ENCODE measurements around the gene NFE2. TPM values are rescaled to one million over a fixed set of nuclear protein-coding genes. Genes with fewer than 3 reads are reported as not detected.

The NFE2 gene
- total and polyA plus RNA-seq, 4 donors = 0.44 to 155 (median 1.2) TPM

- WGBS = under 1% methylated on average over 19 of the region's 19 CpGs
- Histone ChIP-seq H3K27me3 (ENCODE audit: control insufficient read depth in 4 of 4, insufficient read depth in 4 of 4, low read length in 3 of 4) (no peaks in the 10 kb centered on the region), H3K9me3 (ENCODE audit: control insufficient read depth in 4 of 4, low read length in 3 of 4) (no peaks in the 10 kb centered on the region), H3K27ac (ENCODE audit: low read depth in 1 of 2, low read length in 2 of 2) (peak overlapping the region; percentile 81 to 94), H3K36me3 (ENCODE audit: control insufficient read depth in 4 of 4, insufficient read depth in 3 of 4, low read depth in 1 of 4, low read length in 3 of 4) (peaks cover 7 to 27% (median 21%) of the 10 kb centered on the region in 4 donors), H3K4me3 (ENCODE audit: low read depth in 1 of 3, low read length in 3 of 3) (peak overlapping the region; percentile 53 to 92 (median 73)), H3K4me1 (ENCODE audit: control insufficient read depth in 4 of 4, insufficient read depth in 4 of 4, low read length in 3 of 4) (peaks cover 0 to 44% (median 35%) of the 10 kb centered on the region in 4 donors), H3K9ac (ENCODE audit: low read depth in 1 of 2, low read length in 2 of 2) (peak overlapping the region; percentile 63 to 72)
- no peak for DNase-seq (ENCODE audit: low spot score)
- TF ChIP-seq HNF4G (IDR thresholded peaks at IDR 0.05) (peak; percentile 9), FOXA2 (IDR thresholded peaks at IDR 0.05) (no peak)
These were observed 21.6 kb downstream of the NFE2 start for GRCh38 chr12:54279227-54279631.

- TF ChIP-seq HNF4G (IDR thresholded peaks at IDR 0.05) (no peak), EGR1 (IDR thresholded peaks at IDR 0.05; ENCODE audit: low read depth in 2 of 2) (no peak), ZBTB33 (IDR thresholded peaks at IDR 0.05) (no peak), MAX (IDR thresholded peaks at IDR 0.05) (no peak), TAF1 (conservative IDR thresholded peaks at IDR 0.05) (no peak), JUND (IDR thresholded peaks at IDR 0.05) (no peak), RXRA (IDR thresholded peaks at IDR 0.05) (no peak), FOXA1 (IDR thresholded peaks at IDR 0.05) (no peak), REST (IDR thresholded peaks at IDR 0.05) (no peak), RAD21 (IDR thresholded peaks at IDR 0.05) (no peak), HNF4A (conservative IDR thresholded peaks at IDR 0.05) (no peak), FOXA2 (IDR thresholded peaks at IDR 0.05) (no peak), ATF3 (IDR thresholded peaks at IDR 0.05) (no peak), GABPA (IDR thresholded peaks at IDR 0.05 in 1 of 2, conservative IDR thresholded peaks at IDR 0.05 in 1 of 2) (no peak), NR2F2 (IDR thresholded peaks at IDR 0.05) (no peak)
- 61% methylated on average over 5 of the region's 5 CpGs for WGBS
- Histone ChIP-seq H3K27me3 (ENCODE audit: control insufficient read depth in 4 of 4, insufficient read depth in 4 of 4, low read length in 3 of 4) (no peaks in the 10 kb centered on the region), H3K9me3 (ENCODE audit: control insufficient read depth in 4 of 4, low read length in 3 of 4) (no peaks in the 10 kb centered on the region), H3K4me3 (ENCODE audit: low read depth in 1 of 3, low read length in 3 of 3) (no peak overlapping the region), H3K36me3 (ENCODE audit: control insufficient read depth in 4 of 4, insufficient read depth in 3 of 4, low read depth in 1 of 4, low read length in 3 of 4) (peaks cover 4 to 13% (median 8%) of the 10 kb centered on the region in 4 donors), H3K9ac (ENCODE audit: low read depth in 1 of 2, low read length in 2 of 2) (no peak overlapping the region), H3K27ac (ENCODE audit: low read depth in 1 of 2, low read length in 2 of 2) (no peak overlapping the region), H3K4me1 (ENCODE audit: control insufficient read depth in 4 of 4, insufficient read depth in 4 of 4, low read length in 3 of 4) (peaks cover 0 to 30% (median 21%) of the 10 kb centered on the region in 4 donors)
- no peak for DNase-seq (ENCODE audit: low spot score)
These were observed 23.0 kb downstream of the NFE2 start for GRCh38 chr12:54277823-54278276.
